Lung (tissue), 12 donors: ENCODE measurements around the gene GINM1. TPM values are rescaled to one million over a fixed set of nuclear protein-coding genes. Genes with fewer than 3 reads are reported as not detected.

Experiments
- ATAC-seq: fragments of 200-7000 bp; cut with Tn5 transposase; one replicate; pipeline ENCODE4 v1.9.1; 2020; ENCODE audit warnings: moderate number of reproducible peaks; ENCODE audit not compliant: insufficient read depth, low FRiP score
- DNase-seq, 3 donors: peaks; one replicate each; pipeline ENCODE4 v3.0.0-alpha.2; 2013 to 2017
- H3K27ac ChIP-seq, 2 donors: one replicate each; pipeline ENCODE4 v1.5.1; 2013; ENCODE audit warnings: mild to moderate bottlenecking in 2 of 2, moderate library complexity in 2 of 2, control low read depth in 1 of 2, inconsistent platforms in 1 of 2, low read depth in 1 of 2, low read length in 1 of 2
- H3K27me3 ChIP-seq, 3 donors: one replicate each; pipeline ENCODE4 v1.5.1; 2013; ENCODE audit warnings: low read length in 2 of 3; ENCODE audit not compliant: control insufficient read depth in 3 of 3, insufficient read depth in 3 of 3
- H3K36me3 ChIP-seq, 4 donors: one replicate each; pipeline ENCODE4 v1.5.1; 2013; ENCODE audit warnings: low read length in 4 of 4, mild to moderate bottlenecking in 1 of 4, moderate library complexity in 1 of 4; ENCODE audit not compliant: control insufficient read depth in 4 of 4, insufficient read depth in 4 of 4
- H3K4me1 ChIP-seq, 5 donors: one replicate each; pipeline ENCODE4 v1.5.1; 2013; ENCODE audit warnings: low read length in 5 of 5, mild to moderate bottlenecking in 2 of 5, moderate library complexity in 1 of 5; ENCODE audit not compliant: control insufficient read depth in 5 of 5, insufficient read depth in 5 of 5
- H3K4me3 ChIP-seq: one replicate; pipeline ENCODE4 v1.5.1; 2013; ENCODE audit warnings: mild to moderate bottlenecking, control low read depth, moderate library complexity
- H3K9ac ChIP-seq, 2 donors: one replicate each; pipeline ENCODE4 v1.5.1; 2013; ENCODE audit warnings: low read length in 2 of 2, control low read depth in 1 of 2; ENCODE audit not compliant: insufficient read depth in 1 of 2
- H3K9me3 ChIP-seq, 4 donors: one replicate each; pipeline ENCODE4 v1.5.1; 2013; ENCODE audit warnings: low read length in 3 of 4, mild to moderate bottlenecking in 1 of 4, moderate library complexity in 1 of 4; ENCODE audit not compliant: control insufficient read depth in 4 of 4, insufficient read depth in 3 of 4
- WGBS, 2 donors: extraction: QIAGEN DNeasy Blood & Tissue Kit; methylation state at CpG; one replicate each; pipeline ENCODE4 v1.1.7; 2013; 5-methylcytosine and 5-hydroxymethylcytosine counted together
- polyA plus RNA-seq, 2 donors: library from polyadenylated mRNA; stranded (reverse); fragments of 200-250 nt; gene quantifications; one replicate each; pipeline ENCODE4 v1.2.1, GENCODE V29; 2013
- total RNA-seq, 2 donors: library from RNA; depleted of rRNA in 1 of 2; stranded (reverse); fragments of >200 nt in 1 of 2; gene quantifications; one replicate each; pipeline ENCODE4 v1.2.1, GENCODE V29; 2014 to 2021
- TF ChIP-seq, protein P1 (sequence below): IDR thresholded peaks from 2 replicates; pipeline ENCODE4 v1.5.1; 2012; ENCODE audit warnings: mild to moderate bottlenecking; ENCODE audit errors: control extremely low read depth, extremely low read depth
- donor health status: control.
- donor health status: control.
- donor health status: Bipolar disorder and iron deficiency.
- donor health status: healthy.
- donor health status: DM: yes; HTN: yes; CAD: no.

Gene GINM1
- total and polyA plus RNA-seq, 4 donors: 32.1 to 62.3 (median 36.1) TPM

DNA sequence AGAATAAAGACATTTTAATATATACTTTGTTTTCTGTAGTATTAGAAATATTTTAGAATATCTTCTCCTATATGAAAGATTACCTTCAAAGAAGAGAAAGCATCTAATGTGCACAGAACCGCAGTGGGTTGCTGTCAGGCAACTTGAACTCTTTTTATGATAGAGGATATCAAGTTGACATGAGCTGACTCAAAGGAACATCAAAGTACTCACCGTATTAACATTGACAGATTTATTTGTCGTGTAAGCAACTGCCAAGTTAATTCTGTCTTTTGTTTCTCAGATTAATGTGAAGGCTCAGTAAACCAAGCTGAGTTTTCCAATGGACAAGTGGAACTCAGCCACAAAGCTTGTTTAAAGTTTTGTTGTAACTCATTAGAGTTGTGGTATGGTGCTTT, 2.2 kb upstream of the GINM1 start:
- TF ChIP-seq, protein P1, sequence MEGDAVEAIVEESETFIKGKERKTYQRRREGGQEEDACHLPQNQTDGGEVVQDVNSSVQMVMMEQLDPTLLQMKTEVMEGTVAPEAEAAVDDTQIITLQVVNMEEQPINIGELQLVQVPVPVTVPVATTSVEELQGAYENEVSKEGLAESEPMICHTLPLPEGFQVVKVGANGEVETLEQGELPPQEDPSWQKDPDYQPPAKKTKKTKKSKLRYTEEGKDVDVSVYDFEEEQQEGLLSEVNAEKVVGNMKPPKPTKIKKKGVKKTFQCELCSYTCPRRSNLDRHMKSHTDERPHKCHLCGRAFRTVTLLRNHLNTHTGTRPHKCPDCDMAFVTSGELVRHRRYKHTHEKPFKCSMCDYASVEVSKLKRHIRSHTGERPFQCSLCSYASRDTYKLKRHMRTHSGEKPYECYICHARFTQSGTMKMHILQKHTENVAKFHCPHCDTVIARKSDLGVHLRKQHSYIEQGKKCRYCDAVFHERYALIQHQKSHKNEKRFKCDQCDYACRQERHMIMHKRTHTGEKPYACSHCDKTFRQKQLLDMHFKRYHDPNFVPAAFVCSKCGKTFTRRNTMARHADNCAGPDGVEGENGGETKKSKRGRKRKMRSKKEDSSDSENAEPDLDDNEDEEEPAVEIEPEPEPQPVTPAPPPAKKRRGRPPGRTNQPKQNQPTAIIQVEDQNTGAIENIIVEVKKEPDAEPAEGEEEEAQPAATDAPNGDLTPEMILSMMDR: no peak
- Histone ChIP-seq H3K4me3 (no peak overlapping the region), H3K36me3 (peaks cover 0 to 3% (median 0%) of the 10 kb centered on the region in 4 donors), H3K9me3 (no peaks in the 10 kb centered on the region), H3K27me3 (peaks cover 0 to 11% (median 3%) of the 10 kb centered on the region in 3 donors), H3K9ac (no peak overlapping the region), H3K27ac (no peak overlapping the region), H3K4me1 (peaks cover 0 to 12% (median 4%) of the 10 kb centered on the region in 5 donors)
- WGBS, 2 donors: 74 to 92% methylated on average over 3 of the region's 3 CpGs
- DNase-seq (no peak), ATAC-seq (no peak)

- DNase-seq (peak; percentile 52 to 61 (median 55)), ATAC-seq (peak; percentile 48)
- H3K4me3 ChIP-seq: peak overlapping the region; percentile 70
- peak overlapping the region; percentile 66 to 84 for H3K9ac ChIP-seq
- H3K36me3 ChIP-seq: peaks cover 0 to 3% (median 0%) of the 10 kb centered on the region in 4 donors
- H3K27me3 ChIP-seq: no peaks in the 10 kb centered on the region
- H3K4me1 ChIP-seq: peaks cover 0 to 12% (median 4%) of the 10 kb centered on the region in 5 donors
- H3K27ac ChIP-seq: peak overlapping the region; percentile 92 to 93
- WGBS, 2 donors: 0% methylated on average over 74 to 81 of the region's 81 CpGs
- TF ChIP-seq, protein P1: no peak
- no peaks in the 10 kb centered on the region for H3K9me3 ChIP-seq
These were observed 427 bp downstream of the GINM1 start for GRCh38 chr6:149566410-149567193.

DNA sequence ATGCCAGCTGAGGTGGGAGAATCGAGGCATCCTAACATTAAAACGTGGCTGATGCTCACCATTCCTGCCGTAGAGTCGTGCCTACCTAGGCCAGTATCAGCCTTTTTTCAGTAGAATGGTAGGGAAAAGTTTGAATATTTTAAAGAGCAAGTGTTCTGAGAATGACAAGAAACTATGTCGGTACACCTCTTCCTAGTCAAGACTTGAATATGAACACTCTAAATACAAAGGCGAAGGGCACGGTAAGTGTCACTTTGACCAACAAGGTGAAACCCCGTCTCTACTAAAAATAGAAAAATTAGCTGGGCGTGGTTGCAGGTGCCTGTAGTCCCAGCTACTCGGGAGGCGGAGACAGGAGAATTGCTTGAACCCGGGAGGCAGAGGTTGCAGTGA, 1.0 kb downstream of the GINM1 start:
- peak overlapping the region in 1 of 2 donors; percentile 92 for H3K27ac ChIP-seq
- H3K27me3 ChIP-seq: no peaks in the 10 kb centered on the region
- no peaks in the 10 kb centered on the region for H3K9me3 ChIP-seq
- TF ChIP-seq, protein P1: no peak
- peak overlapping the region in 1 of 2 donors; percentile 84 for H3K9ac ChIP-seq
- no peak for ATAC-seq
- no peak for DNase-seq
- H3K4me1 ChIP-seq: peaks cover 0 to 12% (median 4%) of the 10 kb centered on the region in 5 donors
- peaks cover 0 to 3% (median 0%) of the 10 kb centered on the region in 4 donors for H3K36me3 ChIP-seq
- WGBS, 2 donors: 36 to 50% methylated on average over 12 of the region's 12 CpGs
- peak overlapping the region; percentile 70 for H3K4me3 ChIP-seq
